Activated CD8-positive, alpha-beta memory T cell treated with anti-CD3 and anti-CD28 coated beads, Interleukin-2, amount 10 ng/mL, durations not matched to agents 7 days and 5 days (primary cell): Measurements from ENCODE around the gene SLC25A13. TPM values are rescaled to one million over a fixed set of nuclear protein-coding genes. Genes with fewer than 3 reads are reported as not detected.
A peak's percentile ranks its signal among the peaks of the same experiment; 100 is the strongest.
"Not testable (repeated sequence)": the region's sequence is repeated elsewhere in the genome, so short reads cannot be mapped to it uniquely, and the experiment has no call there.

ENCODE experiments used
- ATAC-seq: fragments of 150-1000 bp; cut with Tn5 transposase; one replicate; pipeline ENCODE4 v1.10.0; 2021; ENCODE audit warnings: moderate library complexity
- CTCF ChIA-PET: fragments of 350-600 bp; sonication (Branson Sonifier 250); formaldehyde crosslinking; loops from one replicate; lab custom pipeline; 2021; ENCODE audit warnings: antibody characterized with exemption; lab: Charles Lee
- DNase-seq: peaks from one replicate; pipeline ENCODE4 v3.0.0-alpha.2; 2020
- H3K27ac Mint-ChIP-seq: one replicate; pipeline ENCODE4 v1.8.0; 2021; ENCODE audit warnings: mild to moderate bottlenecking, mixed read lengths
- H3K27me3 Mint-ChIP-seq: one replicate; pipeline ENCODE4 v1.8.0; 2021; ENCODE audit warnings: mixed read lengths
- H3K36me3 Mint-ChIP-seq: one replicate; pipeline ENCODE4 v1.8.0; 2021; ENCODE audit warnings: mild to moderate bottlenecking, mixed read lengths
- H3K4me1 Mint-ChIP-seq: one replicate; pipeline ENCODE4 v1.8.0; 2021; ENCODE audit warnings: mixed read lengths
- H3K4me3 Mint-ChIP-seq: one replicate; pipeline ENCODE4 v1.8.0; 2021; ENCODE audit warnings: mild to moderate bottlenecking, moderate library complexity, mixed read lengths
- H3K9me3 Mint-ChIP-seq: one replicate; pipeline ENCODE4 v1.8.0; 2022; ENCODE audit warnings: low read depth, mixed read lengths
- total RNA-seq, 2 experiments: library from RNA; stranded (reverse); gene quantifications; one replicate each; pipeline ENCODE4 v1.2.3, GENCODE V29; 2021

SLC25A13 gene
- total RNA-seq, 2 experiments from 2014 or later: 7.9 to 10.4 TPM

GRCh38 chr7:96303105-96303685, 18.7 kb downstream of the SLC25A13 start:
- peaks cover 3% of the 10 kb centered on the region for H3K36me3 Mint-ChIP-seq
- CTCF ChIA-PET: no interaction called here
- H3K27ac Mint-ChIP-seq: no peak overlapping the region
- DNase-seq: no peak
- no peak overlapping the region for H3K4me3 Mint-ChIP-seq
- no peak for ATAC-seq
- no peaks in the 10 kb centered on the region for H3K9me3 Mint-ChIP-seq
- H3K27me3 Mint-ChIP-seq: no peaks in the 10 kb centered on the region
- H3K4me1 Mint-ChIP-seq: peaks cover 21% of the 10 kb centered on the region

- DNase-seq (no peak), ATAC-seq (no peak)
- H3K27ac Mint-ChIP-seq: no peak overlapping the region
- no peaks in the 10 kb centered on the region for H3K27me3 Mint-ChIP-seq
- H3K9me3 Mint-ChIP-seq: no peaks in the 10 kb centered on the region
- H3K36me3 Mint-ChIP-seq: peaks cover 3% of the 10 kb centered on the region
- CTCF ChIA-PET: no interaction called here
- H3K4me3 Mint-ChIP-seq: no peak overlapping the region
- peaks cover 18% of the 10 kb centered on the region for H3K4me1 Mint-ChIP-seq
These were observed 20.9 kb downstream of the SLC25A13 start for GRCh38 chr7:96300986-96301385.

GRCh38 chr7:96300502-96300901, 21.4 kb downstream of the SLC25A13 start:
- peaks cover 18% of the 10 kb centered on the region for H3K4me1 Mint-ChIP-seq

DNA sequence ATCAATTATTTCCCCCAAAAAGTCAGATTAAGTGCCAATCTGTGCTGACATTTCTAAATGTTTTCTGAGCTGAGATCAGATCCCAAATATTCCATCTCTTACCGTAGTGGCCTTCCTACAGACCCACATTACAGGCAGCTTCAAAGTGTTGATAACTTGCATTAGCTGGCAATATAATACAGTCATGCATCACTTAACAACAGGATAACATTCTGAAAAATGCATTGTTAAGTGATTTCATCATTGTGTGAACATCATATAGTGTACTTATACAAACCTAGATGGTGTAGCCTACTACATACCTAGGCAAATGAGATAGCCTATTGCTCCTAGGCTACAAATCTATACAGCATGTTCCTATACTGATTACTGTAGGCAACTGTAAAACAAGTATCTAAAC, 22.4 kb downstream of the SLC25A13 start:
- Mint-ChIP-seq H3K27ac (no peak overlapping the region), H3K4me3 (no peak overlapping the region), H3K4me1 (peaks cover 15% of the 10 kb centered on the region), H3K9me3 (no peaks in the 10 kb centered on the region), H3K27me3 (no peaks in the 10 kb centered on the region), H3K36me3 (peaks cover 10% of the 10 kb centered on the region)
- DNase-seq: no peak
- ATAC-seq: no peak
- CTCF ChIA-PET: no interaction called here

More at GRCh38 chr7:96300502-96300901, 21.4 kb downstream of the SLC25A13 start:
- Mint-ChIP-seq H3K27me3 (no peaks in the 10 kb centered on the region), H3K4me3 (no peak overlapping the region), H3K27ac (no peak overlapping the region), H3K36me3 (peaks cover 4% of the 10 kb centered on the region), H3K9me3 (no peaks in the 10 kb centered on the region)
- CTCF ChIA-PET: no interaction called here
- DNase-seq: no peak
- no peak for ATAC-seq

DNA sequence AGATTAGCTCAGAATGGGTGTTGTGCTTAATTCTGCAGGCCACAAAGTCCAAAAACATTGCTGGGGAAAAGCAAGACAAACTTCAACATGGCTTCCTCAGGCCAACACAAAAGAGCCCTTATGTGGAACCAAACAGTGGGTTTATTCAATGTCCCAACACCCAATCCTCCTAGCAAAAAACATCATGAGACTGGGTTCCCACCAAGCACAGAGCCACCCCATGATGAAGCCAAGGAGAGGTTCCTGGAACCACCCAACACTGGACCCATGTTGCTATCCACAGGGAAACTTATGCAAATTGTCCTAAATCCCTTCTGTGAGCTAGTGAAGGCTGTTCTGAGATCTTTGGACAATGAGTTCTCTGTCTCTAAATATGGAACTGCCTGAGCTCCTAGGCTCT, 24.0 kb downstream of the SLC25A13 start:
- Mint-ChIP-seq H3K36me3 (peaks cover 12% of the 10 kb centered on the region), H3K9me3 (no peaks in the 10 kb centered on the region), H3K4me3 (no peak overlapping the region), H3K4me1 (peaks cover 4% of the 10 kb centered on the region), H3K27me3 (no peaks in the 10 kb centered on the region), H3K27ac (no peak overlapping the region)
- DNase-seq (no peak), ATAC-seq (no peak)
- CTCF ChIA-PET: no interaction called here

DNA sequence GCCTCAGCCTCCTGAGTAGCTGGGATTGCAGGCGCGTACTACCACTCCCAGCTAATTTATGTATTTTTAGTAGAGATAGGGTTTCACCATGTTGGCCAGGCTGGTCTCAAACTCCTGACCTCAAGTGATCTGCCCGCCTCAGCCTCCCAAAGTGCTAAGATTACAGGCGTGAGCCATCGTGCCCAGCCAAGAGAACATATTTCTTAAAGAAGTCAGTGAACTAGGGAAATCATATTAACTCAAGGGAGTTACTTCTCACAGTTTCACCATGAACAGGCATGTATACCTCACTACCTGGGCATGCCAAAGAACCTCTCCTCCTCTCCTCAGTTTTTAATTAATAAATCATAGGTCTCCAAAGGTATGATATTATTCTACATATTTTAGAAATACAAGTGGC, 24.5 kb downstream of the SLC25A13 start:
- DNase-seq, H3K27ac Mint-ChIP-seq, H3K4me1 Mint-ChIP-seq, CTCF ChIA-PET, H3K9me3 Mint-ChIP-seq, ATAC-seq, H3K4me3 Mint-ChIP-seq, H3K27me3 Mint-ChIP-seq: not testable (repeated sequence)
- H3K36me3 Mint-ChIP-seq: peaks cover 13% of the 10 kb centered on the region

DNA sequence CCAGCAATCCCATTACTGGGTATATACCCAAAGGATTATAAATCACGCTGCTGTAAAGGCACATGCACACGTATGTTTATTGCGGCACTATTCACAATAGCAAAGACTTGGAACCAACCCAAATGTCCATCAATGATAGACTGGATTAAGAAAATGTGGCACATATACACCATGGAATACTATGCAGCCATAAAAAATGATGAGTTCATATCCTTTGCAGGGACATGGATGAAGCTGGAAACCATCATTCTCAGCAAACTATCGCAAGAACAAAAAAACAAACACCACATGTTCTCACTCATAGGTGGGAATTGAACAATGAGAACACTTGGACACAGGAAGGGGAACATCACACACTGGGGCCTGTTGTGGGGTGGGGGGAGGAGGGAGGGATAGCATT, 28.0 kb downstream of the SLC25A13 start:
- peaks cover 20% of the 10 kb centered on the region for H3K36me3 Mint-ChIP-seq
- H3K27me3 Mint-ChIP-seq, H3K9me3 Mint-ChIP-seq, CTCF ChIA-PET, H3K4me1 Mint-ChIP-seq, H3K27ac Mint-ChIP-seq, DNase-seq, ATAC-seq, H3K4me3 Mint-ChIP-seq: not testable (repeated sequence)

- CTCF ChIA-PET: interaction anchor here (1.2 kb wide), 1 partner anchor 9 kb away, joined by 4 read pairs; no protein-coding TSS in a partner anchor
- Mint-ChIP-seq H3K4me3 (no peak overlapping the region), H3K36me3 (peaks cover 35% of the 10 kb centered on the region), H3K27ac (no peak overlapping the region), H3K27me3 (no peaks in the 10 kb centered on the region), H3K4me1 (peaks cover 25% of the 10 kb centered on the region), H3K9me3 (no peaks in the 10 kb centered on the region)
- ATAC-seq (no peak), DNase-seq (no peak)
These were observed 34.3 kb downstream of the SLC25A13 start for GRCh38 chr7:96287559-96287958.

DNA sequence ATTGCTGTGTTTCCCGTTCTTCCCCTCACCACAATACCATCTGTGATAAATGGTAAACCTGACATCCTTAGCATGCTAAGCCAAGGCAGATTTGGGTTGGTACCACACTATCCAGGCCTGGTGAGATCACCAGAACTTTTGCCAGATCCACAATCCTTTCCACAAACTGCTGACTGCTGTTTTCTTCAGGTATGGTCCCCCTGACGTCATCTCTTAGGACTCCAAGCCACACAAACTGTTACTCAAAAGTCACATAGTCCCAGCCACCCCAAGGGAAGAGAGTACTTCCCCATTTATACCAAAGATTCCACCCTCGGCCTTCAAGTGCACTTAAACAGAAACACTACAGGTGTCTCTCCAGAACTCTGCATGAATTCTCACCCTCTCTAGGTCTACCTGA, 34.8 kb downstream of the SLC25A13 start:
- no peak for ATAC-seq
- no peak for DNase-seq
- Mint-ChIP-seq H3K36me3 (peaks cover 35% of the 10 kb centered on the region), H3K9me3 (no peaks in the 10 kb centered on the region), H3K4me3 (no peak overlapping the region), H3K27me3 (no peaks in the 10 kb centered on the region), H3K27ac (no peak overlapping the region), H3K4me1 (peaks cover 25% of the 10 kb centered on the region)
- CTCF ChIA-PET: interaction anchor here (1.2 kb wide), 1 partner anchor 9 kb away, joined by 4 read pairs; no protein-coding TSS in a partner anchor

- H3K4me1 Mint-ChIP-seq: peaks cover 25% of the 10 kb centered on the region
- DNase-seq: peak; percentile 58
- H3K27ac Mint-ChIP-seq: peak overlapping the region; percentile 90
- H3K9me3 Mint-ChIP-seq: no peaks in the 10 kb centered on the region
- no peaks in the 10 kb centered on the region for H3K27me3 Mint-ChIP-seq
- ATAC-seq: peak; percentile 86
- peaks cover 35% of the 10 kb centered on the region for H3K36me3 Mint-ChIP-seq
- peak overlapping the region; percentile 43 for H3K4me3 Mint-ChIP-seq
- CTCF ChIA-PET: interaction anchor here (0.7 kb wide), 1 partner anchor 596 kb away, joined by 3 read pairs; no protein-coding TSS in a partner anchor
These were observed 36.3 kb downstream of the SLC25A13 start for GRCh38 chr7:96285579-96285978.

DNA sequence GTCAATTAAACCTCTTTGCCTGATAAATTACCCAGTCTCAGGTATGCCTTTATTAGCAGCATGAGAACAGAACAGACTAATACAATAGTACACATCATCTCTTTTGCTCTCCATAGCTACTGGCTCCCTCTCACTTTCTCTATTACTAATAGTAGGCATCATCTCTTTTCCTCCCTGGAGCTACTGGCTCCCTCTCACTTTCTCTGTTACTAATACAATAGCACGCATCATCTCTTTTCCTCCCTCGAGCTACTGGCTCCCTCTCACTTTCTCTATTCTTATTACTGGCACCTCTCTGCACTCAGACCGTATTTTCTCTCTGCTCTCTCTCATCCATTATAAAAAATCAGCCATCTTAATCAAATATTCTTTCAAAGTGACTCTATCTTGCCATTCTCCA, 37.1 kb downstream of the SLC25A13 start:
- no peak for DNase-seq
- Mint-ChIP-seq H3K27ac (peak overlapping the region; percentile 90), H3K4me1 (peaks cover 25% of the 10 kb centered on the region), H3K36me3 (peaks cover 36% of the 10 kb centered on the region), H3K4me3 (no peak overlapping the region), H3K9me3 (no peaks in the 10 kb centered on the region), H3K27me3 (no peaks in the 10 kb centered on the region)
- CTCF ChIA-PET: no interaction called here
- ATAC-seq: peak; percentile 30

- H3K9me3 Mint-ChIP-seq: peaks cover 1% of the 10 kb centered on the region
- DNase-seq: no peak
These were observed 37.7 kb downstream of the SLC25A13 start for GRCh38 chr7:96284240-96284639.

GRCh38 chr7:96282835-96283234, 39.1 kb downstream of the SLC25A13 start:
- no peak for ATAC-seq
- Mint-ChIP-seq H3K9me3 (peaks cover 2% of the 10 kb centered on the region), H3K36me3 (peaks cover 33% of the 10 kb centered on the region), H3K27me3 (no peaks in the 10 kb centered on the region), H3K4me1 (peaks cover 25% of the 10 kb centered on the region), H3K27ac (no peak overlapping the region), H3K4me3 (no peak overlapping the region)
- CTCF ChIA-PET: no interaction called here
- no peak for DNase-seq

More at GRCh38 chr7:96284240-96284639, 37.7 kb downstream of the SLC25A13 start:
- CTCF ChIA-PET: no interaction called here
- ATAC-seq: no peak
- H3K4me1 Mint-ChIP-seq: peaks cover 25% of the 10 kb centered on the region
- H3K36me3 Mint-ChIP-seq: peaks cover 34% of the 10 kb centered on the region
- H3K4me3 Mint-ChIP-seq: no peak overlapping the region
- H3K27me3 Mint-ChIP-seq: no peaks in the 10 kb centered on the region
- no peak overlapping the region for H3K27ac Mint-ChIP-seq

- DNase-seq: no peak
- CTCF ChIA-PET: interaction anchor here (1.2 kb wide), 1 partner anchor 10 kb away, joined by 4 read pairs; no protein-coding TSS in a partner anchor
- H3K36me3 Mint-ChIP-seq: peaks cover 23% of the 10 kb centered on the region
- no peak overlapping the region for H3K27ac Mint-ChIP-seq
- H3K9me3 Mint-ChIP-seq: peaks cover 2% of the 10 kb centered on the region
- ATAC-seq: no peak
- no peak overlapping the region for H3K4me3 Mint-ChIP-seq
- H3K27me3 Mint-ChIP-seq: no peaks in the 10 kb centered on the region
- no peaks in the 10 kb centered on the region for H3K4me1 Mint-ChIP-seq
These were observed 44.0 kb downstream of the SLC25A13 start for GRCh38 chr7:96277921-96278320.
